Activated T-cell treated with anti-CD3 and anti-CD28 coated beads, Interleukin-2, amount 50 U/mL, for 1 hour (primary cell): Measurements from ENCODE around the gene TREH.

Source experiments
- DNase-seq: peaks from one replicate; pipeline ENCODE4 v3.0.0-alpha.2; 2020

Gene TREH

DNA sequence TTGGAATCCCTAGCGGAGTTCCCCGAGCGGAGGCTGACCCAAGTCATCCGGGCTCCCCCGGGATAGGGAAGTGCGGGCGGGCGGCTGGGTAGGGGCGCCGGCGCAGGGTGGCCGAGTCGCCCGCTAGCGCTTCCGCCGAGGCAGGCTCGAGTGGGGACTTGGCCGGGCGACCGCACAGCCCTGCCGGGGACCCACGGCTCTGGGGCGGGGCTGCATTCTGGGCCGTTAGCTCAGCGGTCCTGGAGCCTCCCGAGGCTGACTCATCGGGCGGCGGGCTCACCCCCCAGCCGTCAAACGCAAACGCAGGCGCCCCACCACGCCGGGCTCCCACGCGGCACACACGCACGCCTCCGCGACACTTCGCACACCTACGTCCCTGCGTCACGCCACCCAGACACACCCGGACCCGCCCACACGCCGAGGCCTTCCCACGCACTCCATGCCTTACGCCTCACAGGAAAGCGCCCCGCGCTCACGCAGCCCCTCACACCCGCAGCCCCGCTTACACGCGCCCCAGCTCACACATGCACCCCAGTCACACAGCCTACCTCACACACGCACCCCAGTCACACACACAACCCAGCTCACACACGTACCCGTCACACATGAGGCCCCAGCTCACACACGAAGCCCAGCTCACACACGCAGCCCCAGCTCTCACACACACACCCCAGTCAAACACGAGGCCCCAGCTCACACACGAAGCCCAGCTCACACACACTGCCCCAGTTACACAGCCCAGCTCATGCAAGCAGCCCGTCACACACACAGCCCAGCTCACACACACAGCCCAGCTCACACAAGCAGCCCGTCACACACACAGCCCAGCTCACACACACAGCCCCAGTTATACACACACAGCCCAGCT, 70.9 kb downstream of the TREH start:
- peak; percentile 92 for DNase-seq

DNA sequence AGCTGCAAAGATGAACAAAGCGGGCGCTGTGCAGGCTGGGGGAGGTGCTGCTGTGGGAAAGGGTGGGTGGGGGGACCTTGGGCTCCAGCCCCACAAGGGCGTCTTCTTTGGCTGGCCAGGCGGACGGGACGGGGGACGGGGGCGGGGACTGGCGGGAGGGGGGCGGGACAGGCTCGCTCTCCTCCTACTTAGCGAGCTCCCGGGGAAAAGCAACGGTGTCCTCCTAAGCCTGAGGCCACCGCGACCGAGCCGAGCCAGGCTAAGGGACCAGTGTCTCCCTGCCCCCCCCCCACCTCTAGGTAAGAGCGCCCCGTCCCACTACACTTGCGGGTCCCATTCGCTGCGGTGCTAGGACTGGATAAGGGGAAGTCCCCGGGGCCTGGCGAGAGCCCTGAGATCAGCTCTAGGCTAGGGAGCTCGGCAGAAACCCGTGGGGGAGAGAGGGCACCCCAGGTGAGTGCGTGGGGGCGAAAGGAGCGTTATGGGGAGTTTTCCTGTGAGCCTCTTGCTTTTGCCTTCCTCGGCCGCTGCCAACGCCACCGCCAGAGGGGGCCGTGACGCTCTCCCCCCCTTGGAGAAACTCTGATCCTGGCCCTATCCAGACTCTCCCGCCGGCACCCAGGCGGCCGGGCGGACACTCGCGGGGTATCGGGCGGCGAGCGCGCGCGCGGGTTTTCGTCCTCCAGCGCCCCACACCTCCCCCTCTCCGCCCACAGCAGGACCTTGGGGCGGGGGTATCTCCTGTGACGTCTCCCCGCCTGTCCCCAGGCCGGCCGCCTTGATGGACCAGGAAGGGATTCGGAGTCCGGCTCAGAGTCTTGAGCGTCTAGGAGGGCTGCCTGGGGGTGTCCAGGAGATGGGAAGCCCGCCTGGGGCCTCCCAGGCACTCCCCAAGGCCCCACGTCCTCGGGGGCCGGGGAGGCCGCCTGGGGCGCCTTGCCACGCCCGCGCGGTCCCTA, 71.8 kb downstream of the TREH start, which contains the start of gene PHLDB1:
Gene PHLDB1, plus strand, starts transcription at position 215 of the 959 bp plus-strand sequence. CDS start 6,222 bp downstream, outside the sequence.
- DNase-seq, result peak; percentile 66
